Kidney (tissue), 14 donors: ENCODE results near the gene MFAP5. TPM values are rescaled to one million over a fixed set of nuclear protein-coding genes. Genes with fewer than 3 reads are reported as not detected.
A peak's percentile ranks its signal among the peaks of the same experiment; 100 is the strongest.

Experiments used
- DNase-seq, 5 donors: peaks; one replicate each; pipeline ENCODE4 v3.0.0-alpha.2; 2013 to 2020
- FAIRE-seq: peaks from 2 replicates; lab custom pipeline; 2012; peaks lifted over from hg19 to GRCh38; lab: Jason Lieb, UNC
- H3K27ac ChIP-seq, 2 donors: one replicate each; pipeline ENCODE4 v1.7.0; 2013; ENCODE audit warnings: low read depth in 2 of 2, low read length in 2 of 2, inconsistent platforms in 1 of 2
- H3K27me3 ChIP-seq: one replicate; pipeline ENCODE4 v1.7.1; 2013; ENCODE audit warnings: low read length, inconsistent platforms; ENCODE audit not compliant: control insufficient read depth, insufficient read depth
- H3K36me3 ChIP-seq, 3 donors: one replicate each; pipeline versions ENCODE4 v1.7.0 to v1.7.1; 2013; ENCODE audit warnings: low read length in 3 of 3, control low read depth in 1 of 3, inconsistent platforms in 1 of 3; ENCODE audit not compliant: insufficient read depth in 3 of 3, control insufficient read depth in 2 of 3
- H3K4me1 ChIP-seq, 3 donors: one replicate each; pipeline versions ENCODE4 v1.7.0 to v1.7.1; 2013; ENCODE audit warnings: low read length in 3 of 3, inconsistent platforms in 1 of 3, low read depth in 1 of 3; ENCODE audit not compliant: control insufficient read depth in 2 of 3, insufficient read depth in 2 of 3
- H3K4me3 ChIP-seq, 3 donors: one replicate each; pipeline versions ENCODE4 v1.7.0 to v1.8.1; 2013; ENCODE audit warnings: low read length in 3 of 3, control low read depth in 1 of 3, inconsistent platforms in 1 of 3
- H3K9ac ChIP-seq, 3 donors: one replicate each; pipeline versions ENCODE4 v1.7.0 to v1.7.1; 2013; ENCODE audit warnings: low read length in 3 of 3, control low read depth in 1 of 3, inconsistent platforms in 1 of 3
- H3K9me3 ChIP-seq, 3 donors: one replicate each; pipeline versions ENCODE4 v1.7.0 to v1.7.1; 2013; ENCODE audit warnings: low read length in 3 of 3, control low read depth in 1 of 3, inconsistent platforms in 1 of 3; ENCODE audit not compliant: control insufficient read depth in 2 of 3, insufficient read depth in 1 of 3
- intact Hi-C: fragments of 100-400 bp; cut with DNase I; formaldehyde crosslinking; loops from one replicate; pipeline ENCODE4 v1.11.1; 2022
- polyA plus RNA-seq: library from polyadenylated mRNA; stranded (reverse); fragments of 350-450 nt; fragmentation: Illumina TruSeq; extraction: RNeasy Lipid Tissue Mini Kit (QIAGEN cat#74804); gene quantifications from one replicate; pipeline ENCODE4 v1.2.3, GENCODE V29; 2014; ENCODE audit warnings: low read depth, low replicate concordance; ENCODE audit not compliant: insufficient read depth
- total RNA-seq: library from RNA; stranded (reverse); fragmentation: NEBNext Ultra II Directional; extraction: Animal tissue kit (Norgen Biotek cat#: 25700); gene quantifications from one replicate; pipeline ENCODE4 v1.2.1, GENCODE V29; 2021
- TF ChIP-seq, protein P1 (sequence below): IDR thresholded peaks from 3 replicates; pipeline ENCODE4 v1.5.1; 2012; ENCODE audit warnings: mild to moderate bottlenecking, moderate library complexity, borderline replicate concordance; ENCODE audit not compliant: insufficient read depth; ENCODE audit errors: extremely low read depth
- donor health status: control.
- donor health status: control.
- donor health status: control.
- donor health status: control.
- donor health status: control.
- donor health status: DM: yes; HTN: yes; CAD: no.
- donor health status: Normal renal cell carcinoma (clear cell type).

MFAP5 gene
- total and polyA plus RNA-seq, 2 donors from 2014 or later = 0.38 to 0.52 TPM

- FAIRE-seq = no peak
- TF ChIP-seq, protein P1, sequence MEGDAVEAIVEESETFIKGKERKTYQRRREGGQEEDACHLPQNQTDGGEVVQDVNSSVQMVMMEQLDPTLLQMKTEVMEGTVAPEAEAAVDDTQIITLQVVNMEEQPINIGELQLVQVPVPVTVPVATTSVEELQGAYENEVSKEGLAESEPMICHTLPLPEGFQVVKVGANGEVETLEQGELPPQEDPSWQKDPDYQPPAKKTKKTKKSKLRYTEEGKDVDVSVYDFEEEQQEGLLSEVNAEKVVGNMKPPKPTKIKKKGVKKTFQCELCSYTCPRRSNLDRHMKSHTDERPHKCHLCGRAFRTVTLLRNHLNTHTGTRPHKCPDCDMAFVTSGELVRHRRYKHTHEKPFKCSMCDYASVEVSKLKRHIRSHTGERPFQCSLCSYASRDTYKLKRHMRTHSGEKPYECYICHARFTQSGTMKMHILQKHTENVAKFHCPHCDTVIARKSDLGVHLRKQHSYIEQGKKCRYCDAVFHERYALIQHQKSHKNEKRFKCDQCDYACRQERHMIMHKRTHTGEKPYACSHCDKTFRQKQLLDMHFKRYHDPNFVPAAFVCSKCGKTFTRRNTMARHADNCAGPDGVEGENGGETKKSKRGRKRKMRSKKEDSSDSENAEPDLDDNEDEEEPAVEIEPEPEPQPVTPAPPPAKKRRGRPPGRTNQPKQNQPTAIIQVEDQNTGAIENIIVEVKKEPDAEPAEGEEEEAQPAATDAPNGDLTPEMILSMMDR = no peak
Observed at GRCh38 chr12:8701046-8701660, 38.5 kb upstream of the MFAP5 start.

DNA sequence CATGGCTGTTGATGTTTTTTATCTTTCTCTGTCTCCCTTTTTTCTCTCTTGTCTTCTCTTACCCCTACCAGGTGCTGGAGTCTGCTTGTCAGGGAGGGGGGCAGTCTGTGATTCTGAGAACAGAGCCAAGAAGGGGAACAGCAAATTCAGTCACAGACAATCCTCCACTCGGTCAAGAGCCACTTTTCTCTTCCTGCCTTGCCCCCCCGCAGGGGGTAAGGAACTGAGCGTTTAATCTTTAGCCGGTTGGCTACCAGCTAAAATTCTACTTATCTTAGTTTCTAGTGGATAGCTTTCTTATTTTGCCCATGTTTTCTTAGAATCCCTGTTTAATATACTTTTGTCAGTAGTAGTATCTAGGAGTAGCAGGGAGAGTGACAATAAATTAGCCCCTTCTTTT is 37.1 kb upstream of the MFAP5 start:
- Histone ChIP-seq H3K4me1 (peaks cover 2 to 14% (median 10%) of the 10 kb centered on the region in 3 donors), H3K27ac (no peak overlapping the region), H3K27me3 (no peaks in the 10 kb centered on the region), H3K4me3 (peak overlapping the region in 1 of 3 donors; percentile 43), H3K36me3 (no peaks in the 10 kb centered on the region), H3K9ac (peak overlapping the region in 1 of 3 donors; percentile 56), H3K9me3 (no peaks in the 10 kb centered on the region)
- TF ChIP-seq, protein P1 = no peak
- FAIRE-seq (no peak), DNase-seq (no peak)
- intact Hi-C loops = no loop called here

More at GRCh38 chr12:8701046-8701660, 38.5 kb upstream of the MFAP5 start:
- no peaks in the 10 kb centered on the region for H3K9me3 ChIP-seq
- H3K27ac ChIP-seq = no peak overlapping the region
- H3K4me3 ChIP-seq = no peak overlapping the region
- no peak for DNase-seq
- H3K9ac ChIP-seq = no peak overlapping the region
- no peaks in the 10 kb centered on the region for H3K36me3 ChIP-seq
- no peaks in the 10 kb centered on the region for H3K27me3 ChIP-seq
- H3K4me1 ChIP-seq = peaks cover 2 to 14% (median 10%) of the 10 kb centered on the region in 3 donors
- intact Hi-C loops = no loop called here

DNA sequence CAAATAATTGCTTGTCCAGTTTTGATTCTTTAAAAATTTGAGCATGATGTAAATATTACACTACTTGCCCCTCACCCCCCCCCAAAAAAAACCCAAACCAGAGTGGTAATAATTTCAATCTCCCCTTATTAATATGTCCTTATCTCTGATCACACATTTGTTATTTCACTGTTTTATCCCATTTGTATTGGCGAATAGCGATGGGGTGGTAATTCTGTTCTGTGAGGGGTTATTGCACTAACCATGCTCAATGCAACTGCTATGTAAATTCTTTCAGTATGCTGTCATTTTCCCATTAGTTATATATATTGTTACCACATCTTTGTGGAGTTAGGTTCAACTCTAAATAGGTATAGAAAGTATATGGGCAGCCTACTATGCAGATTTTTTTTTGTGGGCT is 36.3 kb upstream of the MFAP5 start:
- DNase-seq = no peak
- H3K9ac ChIP-seq = peak overlapping the region in 2 of 3 donors; percentile 37 to 62
- no peak for FAIRE-seq
- intact Hi-C loops = no loop called here
- H3K36me3 ChIP-seq = no peaks in the 10 kb centered on the region
- H3K4me3 ChIP-seq = peak overlapping the region; percentile 61 to 78 (median 64)
- H3K27me3 ChIP-seq = no peaks in the 10 kb centered on the region
- H3K9me3 ChIP-seq = no peaks in the 10 kb centered on the region
- peak overlapping the region in 1 of 2 donors; percentile 32 for H3K27ac ChIP-seq
- peaks cover 2 to 14% (median 10%) of the 10 kb centered on the region in 3 donors for H3K4me1 ChIP-seq
- TF ChIP-seq, protein P1 = no peak
